GM19025 (cell line): ENCODE results near the gene MACROH2A1.

ENCODE experiments used
- ATAC-seq: cut with Tn5 transposase; IDR thresholded peaks from one replicate; pipeline ENCODE4 v1.9.1; 2021; ENCODE audit warnings: mild to moderate bottlenecking, low read depth, moderate library complexity; ENCODE audit not compliant: unreplicated experiment

The MACROH2A1 gene

GRCh38 chr5:135320718-135321484 lies 78.1 kb downstream of the MACROH2A1 start:
- ATAC-seq = no peak

GRCh38 chr5:135319928-135320606 lies 79.0 kb downstream of the MACROH2A1 start:
- no peak for ATAC-seq

- ATAC-seq = no peak
Observed at GRCh38 chr5:135319458-135319857, 79.6 kb downstream of the MACROH2A1 start.

GRCh38 chr5:135318924-135319323 lies 80.1 kb downstream of the MACROH2A1 start:
- no peak for ATAC-seq

GRCh38 chr5:135318037-135318436 lies 81.0 kb downstream of the MACROH2A1 start:
- ATAC-seq = no peak

- ATAC-seq = no peak
Observed at GRCh38 chr5:135317286-135317685, 81.7 kb downstream of the MACROH2A1 start.

GRCh38 chr5:135315386-135315785 lies 83.6 kb downstream of the MACROH2A1 start:
- no peak for ATAC-seq

- no peak for ATAC-seq
Observed at GRCh38 chr5:135313946-135314345, 85.1 kb downstream of the MACROH2A1 start.

GRCh38 chr5:135313405-135313804 lies 85.6 kb downstream of the MACROH2A1 start:
- ATAC-seq = no peak

GRCh38 chr5:135312255-135312935 lies 86.6 kb downstream of the MACROH2A1 start:
- no peak for ATAC-seq

- no peak for ATAC-seq
Observed at GRCh38 chr5:135310328-135310989, 88.6 kb downstream of the MACROH2A1 start.

GRCh38 chr5:135309391-135310327 lies 89.4 kb downstream of the MACROH2A1 start:
- no peak for ATAC-seq

- no peak for ATAC-seq
Observed at GRCh38 chr5:135308752-135309151, 90.3 kb downstream of the MACROH2A1 start.

GRCh38 chr5:135308245-135308644 lies 90.8 kb downstream of the MACROH2A1 start:
- ATAC-seq = no peak

GRCh38 chr5:135307143-135307903 lies 91.7 kb downstream of the MACROH2A1 start:
- no peak for ATAC-seq

- no peak for ATAC-seq
Observed at GRCh38 chr5:135306557-135306956, 92.5 kb downstream of the MACROH2A1 start.

GRCh38 chr5:135304352-135305221 lies 94.4 kb downstream of the MACROH2A1 start:
- no peak for ATAC-seq

- no peak for ATAC-seq
Observed at GRCh38 chr5:135303582-135304173, 95.4 kb downstream of the MACROH2A1 start.
